GM21529 (cell line): Measurements from ENCODE around the gene GAL.

Experiments used
- ATAC-seq: cut with Tn5 transposase; IDR thresholded peaks from one replicate; pipeline ENCODE4 v1.9.1; 2021; ENCODE audit not compliant: unreplicated experiment

The GAL gene

GRCh38 chr11:68658661-68659060 lies 25.7 kb upstream of the GAL start:
- no peak for ATAC-seq

DNA sequence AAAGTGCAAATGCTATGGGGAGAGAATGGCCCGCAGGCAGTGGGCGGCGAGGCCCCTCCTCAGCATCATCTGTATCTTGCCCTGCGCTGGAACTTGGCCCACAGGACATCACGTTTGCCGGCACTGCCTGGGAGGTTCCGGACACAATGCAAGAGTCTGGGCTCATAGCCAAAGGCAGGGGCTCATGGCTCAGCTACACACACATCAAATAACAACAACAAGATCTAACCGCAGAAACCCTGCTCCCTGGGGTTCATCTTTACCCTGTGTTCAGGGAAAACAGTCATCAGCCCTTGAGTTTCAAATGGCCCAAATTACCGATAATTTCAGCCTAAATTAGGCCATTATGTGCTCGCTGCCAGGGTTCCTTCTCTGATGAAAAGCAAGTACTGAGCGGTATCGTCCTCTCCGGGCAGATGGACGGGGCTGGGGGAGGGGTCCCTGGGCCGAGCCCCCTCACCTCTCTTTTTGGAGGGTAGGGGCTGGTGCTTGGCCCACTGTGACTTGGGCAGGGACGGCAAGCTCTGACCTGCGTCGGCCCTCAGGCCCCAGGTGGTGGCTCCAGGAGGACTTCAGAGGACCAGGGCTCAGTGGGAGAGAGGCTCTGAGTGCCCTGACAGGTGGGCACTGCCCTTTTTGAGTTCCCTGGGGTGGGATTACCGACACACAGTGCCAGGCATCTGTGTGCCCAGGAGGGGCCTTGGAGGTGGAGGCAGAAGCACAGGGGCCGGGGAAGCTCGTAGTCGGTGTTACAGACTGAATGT lies 25.0 kb upstream of the GAL start:
- no peak for ATAC-seq

GRCh38 chr11:68660066-68660810 lies 24.1 kb upstream of the GAL start:
- no peak for ATAC-seq

DNA sequence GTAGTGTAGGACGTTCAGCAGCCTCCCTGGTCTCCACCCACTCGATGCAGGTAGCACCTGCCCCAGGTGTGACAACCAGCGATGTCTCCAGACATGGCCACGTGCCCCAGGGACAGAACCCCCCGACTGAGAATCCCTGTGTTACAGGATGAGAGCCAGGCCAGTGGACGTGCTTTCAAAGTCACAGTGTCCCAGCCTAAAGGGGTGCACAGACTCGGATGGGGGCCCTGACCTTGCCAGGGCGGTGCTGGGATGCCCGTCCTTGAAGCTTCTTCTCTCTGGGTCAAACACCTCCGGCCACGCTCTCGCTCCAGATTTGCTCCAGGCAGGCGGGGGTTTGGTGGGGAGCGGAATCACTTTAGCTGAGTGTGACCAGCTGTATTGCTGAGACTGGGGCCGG lies 23.3 kb upstream of the GAL start:
- no peak for ATAC-seq

DNA sequence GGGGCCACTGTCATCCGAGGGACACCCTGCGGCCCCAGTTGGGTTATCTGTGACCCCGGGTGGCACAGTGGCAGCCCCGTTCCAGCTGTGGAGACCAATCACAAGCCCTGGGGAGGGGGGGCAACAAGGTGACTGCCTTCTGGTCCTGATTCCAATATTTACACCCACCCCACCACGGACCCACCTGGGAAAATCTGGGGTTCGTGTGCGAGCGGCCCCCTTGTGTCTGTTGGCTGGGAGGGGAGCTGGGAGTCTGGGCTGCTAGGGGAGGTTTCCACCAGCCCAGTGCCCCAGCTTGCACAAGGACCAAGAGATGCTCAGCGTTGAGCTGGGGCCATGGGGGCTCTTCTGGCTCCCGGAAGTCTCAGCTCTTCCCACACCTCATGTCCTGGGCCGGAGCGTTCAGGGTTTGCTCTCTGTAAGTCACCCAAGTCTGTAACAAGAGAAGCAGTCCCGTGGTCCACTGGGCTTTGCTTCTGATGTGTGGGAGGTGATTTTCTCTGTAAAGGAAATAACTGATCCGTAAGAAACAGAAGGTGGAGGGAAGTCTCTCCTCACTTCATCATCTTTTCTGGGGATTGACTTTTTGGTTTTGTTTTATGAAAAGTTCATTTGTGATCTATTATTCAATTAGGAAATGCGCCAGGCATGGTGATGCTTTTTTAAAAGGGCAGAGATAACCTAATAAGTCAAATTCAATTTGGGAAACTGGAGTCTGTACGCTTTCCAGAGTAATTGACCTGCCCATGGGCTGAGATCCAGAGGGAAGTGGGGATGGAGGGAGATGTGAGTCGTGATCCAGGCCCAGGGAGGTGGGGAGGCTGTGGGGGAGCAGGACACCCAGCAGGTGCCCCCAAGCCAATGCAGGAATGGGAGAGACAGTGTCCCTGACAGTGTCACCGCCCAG lies 22.4 kb upstream of the GAL start:
- ATAC-seq = no peak

GRCh38 chr11:68663482-68664010 lies 20.8 kb upstream of the GAL start:
- ATAC-seq = no peak

GRCh38 chr11:68664141-68664540 lies 20.2 kb upstream of the GAL start:
- no peak for ATAC-seq

DNA sequence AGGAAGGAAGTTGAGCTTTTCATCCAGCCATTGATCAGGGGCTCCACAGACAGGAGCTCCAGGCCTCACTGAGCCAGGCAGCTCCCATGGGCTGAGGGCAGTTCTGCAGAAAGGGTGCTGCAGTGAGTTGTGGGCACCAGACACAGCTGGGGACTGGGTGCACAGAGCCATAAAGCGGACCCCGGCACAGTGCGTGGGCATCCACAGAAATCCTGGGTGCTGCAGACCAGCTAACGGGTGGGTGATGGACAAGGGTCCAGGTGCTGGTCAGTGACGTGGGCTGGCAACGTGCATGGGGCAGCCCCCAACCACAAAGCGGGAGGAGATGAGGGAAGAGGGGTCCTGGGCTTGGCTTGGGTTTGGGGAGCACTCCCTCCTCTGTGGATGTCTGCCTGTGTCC lies 19.4 kb upstream of the GAL start:
- no peak for ATAC-seq

DNA sequence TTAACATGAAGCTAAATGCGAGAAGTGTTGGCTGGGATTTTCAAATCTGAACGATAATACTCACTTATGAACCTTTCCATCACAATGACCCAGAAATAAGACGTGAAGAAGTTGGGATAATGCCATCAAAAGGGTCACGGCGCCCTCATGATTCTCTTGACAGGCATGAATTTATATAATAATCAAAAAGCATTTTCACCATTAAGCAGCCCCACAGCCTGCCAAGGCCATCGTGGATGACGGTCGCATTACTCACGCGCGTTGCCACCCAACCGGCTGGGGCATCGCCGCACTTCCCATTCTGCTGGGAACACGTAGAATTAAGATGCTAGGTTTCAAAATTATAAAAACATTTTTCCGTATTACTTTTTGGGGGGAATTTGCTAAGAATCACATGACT lies 18.9 kb upstream of the GAL start:
- ATAC-seq = no peak

GRCh38 chr11:68666849-68667248 lies 17.5 kb upstream of the GAL start:
- ATAC-seq = no peak

GRCh38 chr11:68667511-68668500 lies 16.5 kb upstream of the GAL start:
- no peak for ATAC-seq

DNA sequence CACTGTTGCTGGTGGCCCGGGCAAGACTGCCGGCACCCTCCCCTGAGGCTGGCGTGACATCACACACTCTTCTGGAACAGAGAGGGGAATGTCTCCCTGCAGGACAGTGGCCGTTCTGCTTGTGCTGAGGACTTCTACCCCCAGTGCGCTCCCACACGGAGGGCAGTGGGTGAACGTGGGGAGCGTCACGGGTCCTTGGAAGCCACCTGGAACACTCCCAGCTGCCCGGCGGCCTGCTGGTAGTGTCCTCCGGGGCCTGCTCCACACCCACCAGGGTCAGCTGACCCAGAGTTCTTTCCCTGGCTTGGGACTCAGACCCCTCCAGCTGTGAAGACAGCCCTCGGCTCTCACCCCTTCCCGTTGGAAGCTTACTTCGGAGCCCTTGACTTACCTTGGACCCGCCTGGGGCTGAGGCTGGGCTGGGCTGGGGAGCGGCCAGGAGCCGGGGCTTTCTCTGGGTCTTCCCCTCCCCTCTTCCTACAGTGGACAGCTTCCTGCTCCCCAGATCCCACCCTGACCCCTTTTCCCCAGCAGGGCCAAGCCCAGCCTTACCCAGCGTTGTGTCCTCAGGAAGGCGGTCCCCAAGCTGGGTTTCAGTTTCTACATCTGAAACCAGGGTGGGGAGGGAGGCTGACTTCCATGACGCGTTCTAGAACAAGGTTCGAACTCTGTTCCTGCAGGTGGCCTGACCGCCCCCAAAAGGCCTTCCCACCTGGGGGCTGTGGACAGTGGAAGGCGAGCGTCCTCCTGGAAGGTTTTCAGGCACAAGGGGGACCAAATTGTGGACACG lies 14.8 kb upstream of the GAL start:
- ATAC-seq = no peak

DNA sequence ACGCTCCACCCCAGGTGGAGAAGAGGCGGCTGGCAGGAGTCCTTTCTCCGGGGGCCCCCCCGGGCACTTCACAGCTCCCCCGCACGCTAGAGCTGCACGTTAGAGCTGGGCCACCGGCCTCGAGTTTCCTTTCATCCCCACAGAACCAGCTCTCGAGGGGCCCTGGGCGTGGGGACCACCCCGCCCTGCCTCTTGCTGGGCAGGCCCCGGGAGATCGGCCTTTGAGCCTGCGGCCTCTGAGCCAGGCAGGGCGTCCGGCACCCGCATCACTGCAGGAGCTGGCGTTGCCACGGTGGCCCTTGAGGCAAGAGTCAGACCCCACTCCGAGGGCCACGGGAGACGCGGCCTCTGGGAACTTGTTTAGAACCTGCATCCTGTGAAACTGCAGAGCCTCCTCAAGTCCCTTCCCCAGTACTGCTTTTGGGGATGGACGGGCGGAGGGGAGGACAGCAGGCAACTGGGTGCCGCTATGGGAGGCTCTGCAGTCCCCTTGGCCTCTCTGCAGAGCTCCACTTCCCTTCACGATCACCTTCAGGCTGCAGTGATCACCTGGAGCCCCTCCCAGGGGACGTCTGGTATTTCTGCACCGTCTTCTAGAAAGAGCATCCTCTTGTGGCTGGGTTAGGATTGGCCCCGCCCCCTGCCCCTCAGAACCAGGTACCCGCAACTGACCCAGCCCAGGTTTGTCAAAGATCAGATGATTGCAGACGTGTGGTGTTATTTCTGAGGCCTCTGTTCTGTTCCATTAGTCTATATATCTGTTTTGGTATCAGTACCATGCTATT lies 13.9 kb upstream of the GAL start:
- no peak for ATAC-seq

DNA sequence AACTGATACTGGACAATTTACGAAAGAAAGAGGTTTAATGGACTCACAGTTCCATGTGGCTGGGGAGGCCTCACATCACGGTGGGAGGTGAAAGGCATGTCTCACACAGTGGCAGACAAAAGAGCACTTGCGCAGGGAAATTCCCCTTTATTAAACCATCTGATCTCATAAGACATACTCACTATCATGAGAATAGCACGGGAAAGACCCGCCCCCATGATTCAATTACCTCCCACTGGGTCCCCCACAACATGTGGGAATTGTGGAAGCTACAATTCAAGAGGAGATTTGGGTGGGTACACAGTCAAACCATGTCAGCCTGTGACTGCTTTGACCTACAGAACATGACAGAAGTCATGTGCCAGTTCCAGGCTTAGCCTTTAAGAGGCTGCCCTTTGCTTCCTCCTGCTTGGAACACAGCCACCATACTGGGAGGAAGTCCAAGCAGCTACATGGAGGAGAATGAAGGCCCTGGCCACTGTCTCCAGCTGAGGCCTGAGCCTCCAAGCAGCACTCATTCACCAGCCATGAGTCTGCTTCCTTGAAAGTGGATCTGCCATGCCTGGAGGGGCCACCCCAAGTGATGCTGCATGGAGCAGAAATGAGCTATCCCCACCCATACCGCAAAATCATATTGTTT lies 10.9 kb upstream of the GAL start:
- ATAC-seq = no peak

DNA sequence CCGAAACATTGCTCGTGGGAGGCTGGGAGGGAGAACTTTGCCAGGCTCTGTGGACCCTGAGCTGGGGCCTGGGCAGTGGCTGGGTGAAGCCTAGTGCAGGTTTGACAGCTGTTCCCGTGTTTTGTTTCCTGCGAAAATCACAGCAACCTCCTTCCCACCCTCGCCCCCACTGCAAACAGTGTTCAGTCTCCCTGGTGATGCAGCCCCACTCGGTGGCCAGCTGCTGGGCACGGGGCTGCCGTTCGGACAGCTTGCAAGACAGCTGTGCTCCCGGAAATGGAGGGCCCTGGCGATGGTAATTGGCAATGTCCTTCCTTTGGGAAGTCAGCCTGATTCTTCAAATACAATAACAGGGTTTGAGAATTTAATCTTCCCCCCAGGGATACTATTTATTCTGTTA lies 10.4 kb upstream of the GAL start:
- ATAC-seq = no peak

- ATAC-seq = no peak
These were observed 9.9 kb upstream of the GAL start for GRCh38 chr11:68674461-68674860.

- no peak for ATAC-seq
These were observed 6.9 kb upstream of the GAL start for GRCh38 chr11:68677432-68677831.

DNA sequence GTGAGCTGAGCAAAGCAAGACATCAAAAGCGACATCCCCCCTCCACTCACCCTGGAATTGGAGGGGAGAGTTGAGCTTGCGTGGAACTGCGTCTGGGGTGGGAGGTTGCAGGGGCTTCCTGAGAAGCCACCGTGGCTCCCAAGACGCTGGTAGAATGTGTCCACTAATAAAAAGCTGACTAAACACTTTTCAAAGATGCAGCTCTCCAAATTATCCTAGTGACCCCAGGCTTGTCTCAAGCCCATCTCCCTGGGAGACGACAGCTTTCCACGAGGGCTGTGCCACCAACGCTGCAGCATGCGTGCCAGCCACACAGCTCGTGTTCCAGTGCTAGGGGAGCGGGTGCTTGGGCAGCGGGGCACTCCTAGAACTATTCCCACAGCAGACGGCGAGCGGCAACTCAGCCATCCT lies 6.3 kb upstream of the GAL start:
- no peak for ATAC-seq
